ENCODE data around the gene ACTR10. TPM values are rescaled to one million over a fixed set of nuclear protein-coding genes. Genes with fewer than 3 reads are reported as not detected.

The ACTR10 gene
- total and polyA plus RNA-seq, 3 donors from 2014 or later = 53.0 to 87.2 (median 68.0) TPM

GRCh38 chr14:58278177-58278576 lies 78.2 kb downstream of the ACTR10 start:
- H3K36me3 ChIP-seq (ENCODE audit: low read depth, missing control alignments) = no peaks in the 10 kb centered on the region
- no peaks in the 10 kb centered on the region for H3K27me3 ChIP-seq
- no peaks in the 10 kb centered on the region for H3K9me3 ChIP-seq
- no peak for DNase-seq
- no peak for TF ChIP-seq POLR2A (IDR thresholded peaks at IDR 0.05)
- TF ChIP-seq CTCF (IDR thresholded peaks at IDR 0.05) = no peak
- H3K4me1 ChIP-seq = no peaks in the 10 kb centered on the region
- no peak overlapping the region for H3K27ac ChIP-seq
- WGBS, 2 donors = 95 to 99% methylated on average over 8 of the region's 8 CpGs
- no peak overlapping the region for H3K4me3 ChIP-seq
- intact Hi-C loops (cut with DNase I; ENCODE audit: low total_unique reads) = no loop called here

GRCh38 chr14:58280954-58281787 lies 81.2 kb downstream of the ACTR10 start:
- no peaks in the 10 kb centered on the region for H3K9me3 ChIP-seq
- peak overlapping the region; percentile 51 to 85 for H3K27ac ChIP-seq
- no peaks in the 10 kb centered on the region for H3K27me3 ChIP-seq
- H3K4me1 ChIP-seq = no peaks in the 10 kb centered on the region
- peak; percentile 86 for DNase-seq
- no peak overlapping the region for H3K4me3 ChIP-seq
- H3K36me3 ChIP-seq (ENCODE audit: low read depth, missing control alignments) = peaks cover 5% of the 10 kb centered on the region
- intact Hi-C loops (cut with DNase I; ENCODE audit: low total_unique reads) = no loop called here
- WGBS, 2 donors = 23 to 25% methylated on average over 4 of the region's 4 CpGs
- no peak for TF ChIP-seq CTCF (IDR thresholded peaks at IDR 0.05)
- no peak for TF ChIP-seq POLR2A (IDR thresholded peaks at IDR 0.05)

GRCh38 chr14:58281969-58282368 lies 82.0 kb downstream of the ACTR10 start:
- peaks cover 5% of the 10 kb centered on the region for H3K36me3 ChIP-seq (ENCODE audit: low read depth, missing control alignments)
- 63 to 67% methylated on average over 3 of the region's 3 CpGs for WGBS, 2 donors
- no peak overlapping the region for H3K4me3 ChIP-seq
- no peak for DNase-seq
- TF ChIP-seq CTCF (IDR thresholded peaks at IDR 0.05) (no peak), POLR2A (IDR thresholded peaks at IDR 0.05) (no peak)
- H3K27me3 ChIP-seq = no peaks in the 10 kb centered on the region
- peak overlapping the region; percentile 51 to 85 for H3K27ac ChIP-seq
- no peaks in the 10 kb centered on the region for H3K4me1 ChIP-seq
- intact Hi-C loops (cut with DNase I; ENCODE audit: low total_unique reads) = no loop called here
- no peaks in the 10 kb centered on the region for H3K9me3 ChIP-seq

- Histone ChIP-seq H3K9me3 (no peaks in the 10 kb centered on the region), H3K27ac (peak overlapping the region in 1 of 2 donors; percentile 85), H3K36me3 (ENCODE audit: low read depth, missing control alignments) (peaks cover 5% of the 10 kb centered on the region), H3K4me1 (no peaks in the 10 kb centered on the region), H3K4me3 (no peak overlapping the region), H3K27me3 (no peaks in the 10 kb centered on the region)
- intact Hi-C loops (cut with DNase I; ENCODE audit: low total_unique reads) = no loop called here
- no peak for DNase-seq
- WGBS, 2 donors = 69 to 70% methylated on average over 4 of the region's 4 CpGs
- no peak for TF ChIP-seq POLR2A (IDR thresholded peaks at IDR 0.05)
- no peak for TF ChIP-seq CTCF (IDR thresholded peaks at IDR 0.05)
Observed at GRCh38 chr14:58282925-58283593, 83.1 kb downstream of the ACTR10 start.

Measured in testis (tissue), 3 donors.